Mucosa of descending colon (tissue), 3 donors: ENCODE measurements around the gene PARD3B. TPM values are rescaled to one million over a fixed set of nuclear protein-coding genes. Genes with fewer than 3 reads are reported as not detected.
A peak's percentile ranks its signal among the peaks of the same experiment; 100 is the strongest.

Experiments used
- ATAC-seq: fragments of 200-7000 bp; cut with Tn5 transposase; one replicate; pipeline ENCODE4 v1.9.1; 2020; ENCODE audit warnings: mild to moderate bottlenecking, moderate library complexity
- DNase-seq, 3 donors: peaks; one replicate each; pipeline ENCODE4 v3.0.0-alpha.2; 2020
- H3K36me3 ChIP-seq: fragments of 200-600 bp; one replicate; pipeline ENCODE4 v1.8.0; 2021; ENCODE audit warnings: low read depth, mild to moderate bottlenecking
- H3K4me1 ChIP-seq: fragments of 200-600 bp; one replicate; pipeline ENCODE4 v1.8.0; 2021; ENCODE audit warnings: low read depth, mild to moderate bottlenecking
- H3K4me3 ChIP-seq: fragments of 200-600 bp; one replicate; pipeline ENCODE4 v1.8.0; 2021; ENCODE audit warnings: mild to moderate bottlenecking
- H3K9me3 ChIP-seq: fragments of 200-600 bp; one replicate; pipeline ENCODE4 v1.8.0; 2021; ENCODE audit warnings: mild to moderate bottlenecking
- CTCF ChIP-seq: fragments of 200-600 bp; IDR thresholded peaks from one replicate; pipeline ENCODE4 v1.8.0; 2022; ENCODE audit warnings: antibody characterized with exemption, mild to moderate bottlenecking
- intact Hi-C, 2 donors: fragments of 100-400 bp; cut with DNase I in 1 of 2; cut with micrococcal nuclease in 1 of 2; formaldehyde crosslinking; loops; one replicate each; pipeline versions ENCODE4 v1.11.0 to v1.11.1; 2022; cut with DNase I, micrococcal nuclease
- total RNA-seq, 3 donors: library from RNA; stranded (reverse); fragmentation: NEBNext Ultra II Directional in 2 of 3; extraction: Animal tissue kit (Norgen Biotek cat#: 25700) in 2 of 3; gene quantifications; one replicate each; pipeline versions ENCODE4 v1.2.1 to v1.2.4, GENCODE V29; 2021 to 2023
- donor health status: DM: no; HTN: no; CAD: no; lungs with moderate emphysema.
- donor health status: DM: no; HTN: no; CAD: no.
- donor health status: DM: no; HTN: yes; CAD: no.

Gene PARD3B
- total RNA-seq, 3 donors from 2014 or later = 21.1 to 56.8 (median 44.0) TPM

DNA sequence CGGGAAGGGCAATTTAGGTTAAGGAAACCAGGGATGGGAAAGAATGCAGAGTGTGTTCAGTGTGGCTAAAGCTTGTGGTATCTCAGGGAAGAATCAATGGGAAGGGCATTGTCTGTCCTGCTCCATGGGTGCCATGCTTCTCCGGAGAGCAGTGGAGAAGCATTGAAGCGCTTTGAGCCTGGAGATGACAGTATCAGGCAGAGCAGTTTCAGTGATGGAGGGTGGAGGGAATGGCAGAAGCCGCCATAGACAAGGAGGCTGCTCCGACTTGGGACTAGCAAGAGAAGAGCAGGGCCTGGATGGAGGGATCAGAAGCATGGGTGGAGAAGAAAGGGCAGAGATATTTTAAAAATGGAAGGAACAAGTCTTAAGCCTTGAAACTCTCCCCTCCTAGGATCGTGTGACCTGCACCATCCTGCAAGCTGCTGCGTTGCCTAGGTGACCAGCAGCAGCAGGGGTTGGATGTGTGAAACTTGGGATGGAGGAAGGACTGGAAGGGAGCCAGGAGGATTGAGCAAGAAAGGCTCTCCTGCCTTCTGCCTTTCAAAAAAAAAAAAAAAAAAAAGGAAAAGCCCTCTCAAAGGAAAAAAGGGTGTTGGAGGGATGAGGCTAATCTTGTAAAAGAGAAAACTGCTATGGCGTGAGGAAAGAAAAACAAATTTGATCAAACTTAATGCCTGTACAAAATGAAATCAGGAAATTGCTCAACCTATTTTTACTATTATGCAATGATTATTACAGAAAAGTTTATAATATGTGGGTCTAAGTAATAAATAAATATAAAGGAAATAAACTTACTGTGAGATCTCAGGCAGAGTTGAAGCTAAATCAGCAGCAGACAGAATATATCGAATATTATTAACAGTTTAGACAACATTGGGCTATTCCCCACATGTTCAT lies 643.2 kb downstream of the PARD3B start:
- TF ChIP-seq CTCF = no peak
- no peak for ATAC-seq

DNA sequence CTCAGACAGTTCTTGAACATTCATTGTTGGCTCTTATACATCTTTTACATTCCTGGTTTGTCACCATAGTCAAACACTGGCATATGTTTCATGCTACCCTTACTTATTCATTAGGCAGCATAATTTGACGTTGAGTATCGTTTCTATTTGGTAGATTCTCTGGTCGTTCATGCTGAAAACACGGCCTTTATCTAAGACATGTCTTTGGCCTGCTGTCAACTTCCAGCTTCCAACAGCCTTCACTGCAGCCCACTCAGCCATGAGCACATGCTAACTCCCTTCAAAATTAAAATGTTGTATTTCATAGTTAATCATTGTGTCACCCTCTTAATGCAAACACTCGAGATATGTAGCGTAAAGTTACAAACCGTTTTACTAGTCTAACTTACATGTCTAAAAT lies 644.0 kb downstream of the PARD3B start:
- H3K4me3 ChIP-seq = no peak overlapping the region
- H3K36me3 ChIP-seq = no peaks in the 10 kb centered on the region
- intact Hi-C loops = no loop called here
- H3K9me3 ChIP-seq = no peaks in the 10 kb centered on the region
- DNase-seq = no peak
- H3K4me1 ChIP-seq = no peaks in the 10 kb centered on the region
- no peak for TF ChIP-seq CTCF
- no peak for ATAC-seq

More for the DNA sequence above, 643.2 kb downstream of the PARD3B start:
- Histone ChIP-seq H3K4me3 (no peak overlapping the region), H3K36me3 (no peaks in the 10 kb centered on the region), H3K4me1 (no peaks in the 10 kb centered on the region), H3K9me3 (no peaks in the 10 kb centered on the region)
- intact Hi-C loops = no loop called here
- DNase-seq = peak in 1 of 3 donors; percentile 30

GRCh38 chr2:205190528-205190927 lies 645.3 kb downstream of the PARD3B start:
- Histone ChIP-seq H3K4me3 (no peak overlapping the region), H3K36me3 (no peaks in the 10 kb centered on the region), H3K9me3 (no peaks in the 10 kb centered on the region), H3K4me1 (no peaks in the 10 kb centered on the region)
- intact Hi-C loops = no loop called here
- DNase-seq (no peak), ATAC-seq (no peak)
- no peak for TF ChIP-seq CTCF

DNA sequence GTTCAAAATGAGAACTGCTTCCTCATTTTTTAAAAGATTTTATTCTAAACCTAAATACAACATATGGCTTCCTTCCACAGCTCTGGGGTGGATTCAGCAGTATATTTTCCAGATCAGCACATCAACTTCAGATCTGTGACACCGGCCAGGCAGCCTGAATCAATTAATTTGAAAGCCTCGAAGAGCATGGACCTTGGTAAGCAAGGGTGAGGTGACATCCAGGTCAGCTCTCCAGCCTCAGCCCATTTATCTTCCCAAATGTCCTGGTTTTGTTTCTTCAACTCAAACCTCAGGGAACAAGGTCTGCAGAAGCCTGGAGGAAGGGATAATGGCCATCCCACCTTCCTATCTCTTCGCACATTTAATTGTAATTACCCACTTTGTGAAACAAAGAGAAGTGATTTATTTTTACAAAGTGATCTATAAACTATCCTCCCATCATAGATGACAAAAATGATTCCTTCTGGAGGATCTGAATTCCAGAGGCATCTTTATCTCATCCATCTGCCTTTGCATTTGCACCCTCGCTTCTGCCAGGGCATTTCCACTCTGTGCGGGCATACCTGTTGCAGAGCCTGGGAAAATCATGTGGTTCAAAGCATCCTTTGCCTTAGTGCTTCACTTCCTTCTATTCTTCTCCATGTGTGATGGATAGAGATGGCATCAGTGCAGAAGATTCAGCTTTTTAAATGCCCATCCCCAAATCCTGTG lies 648.0 kb downstream of the PARD3B start:
- H3K9me3 ChIP-seq = no peaks in the 10 kb centered on the region
- intact Hi-C loops = no loop called here
- no peaks in the 10 kb centered on the region for H3K36me3 ChIP-seq
- H3K4me1 ChIP-seq = no peaks in the 10 kb centered on the region
- ATAC-seq (no peak), DNase-seq (no peak)
- H3K4me3 ChIP-seq = no peak overlapping the region
- no peak for TF ChIP-seq CTCF

DNA sequence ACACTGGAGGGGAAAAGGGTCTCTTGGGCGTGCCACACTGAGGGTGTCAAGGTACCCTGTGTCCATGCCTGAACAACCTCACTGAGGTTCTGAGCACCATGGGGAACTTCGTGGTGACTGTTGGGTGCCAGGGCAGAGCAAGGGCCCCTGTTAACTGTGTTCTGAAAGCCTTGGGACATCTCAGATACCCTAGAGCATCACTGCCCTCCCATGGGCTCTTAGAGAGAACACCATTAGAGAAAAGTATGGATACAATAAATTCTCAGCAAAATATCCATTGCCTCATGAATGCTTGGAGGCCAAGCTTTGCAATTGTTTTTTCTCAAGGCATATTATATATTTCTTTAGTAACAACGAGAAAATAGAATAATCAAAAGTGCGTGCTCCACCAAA lies 648.6 kb downstream of the PARD3B start:
- no peak for TF ChIP-seq CTCF
- intact Hi-C loops = no loop called here

More for the DNA sequence above, 648.6 kb downstream of the PARD3B start:
- Histone ChIP-seq H3K4me3 (no peak overlapping the region), H3K36me3 (no peaks in the 10 kb centered on the region), H3K4me1 (no peaks in the 10 kb centered on the region), H3K9me3 (no peaks in the 10 kb centered on the region)
- DNase-seq (no peak), ATAC-seq (no peak)
